ENCODE results near the gene ITPA. TPM values are rescaled to one million over a fixed set of nuclear protein-coding genes. Genes with fewer than 3 reads are reported as not detected.
A peak's percentile ranks its signal among the peaks of the same experiment; 100 is the strongest.

ITPA gene
- total and polyA plus RNA-seq, 2 of the 13 experiments (the other 11 are each of a cell fraction or from before 2014, with no cell fraction given): 60.1 to 103 TPM

- TF ChIP-seq ZFP62 (CRISPR knock-in tag; IDR thresholded peaks at IDR 0.05) (no peak), EHMT2 (IDR thresholded peaks at IDR 0.05; ENCODE audit: borderline replicate concordance, low read depth, low read length) (no peak), ETV6 (CRISPR knock-in tag; conservative IDR thresholded peaks at IDR 0.05) (peak; percentile 79; the same call in 1 of the 2 replicates), NFYB (CRISPR knock-in tag; IDR thresholded peaks at IDR 0.05) (no peak; the same call in 1 of the 2 replicates), HOMEZ (CRISPR knock-in tag; IDR thresholded peaks at IDR 0.05; ENCODE audit: low read depth) (peak; percentile 81), ELF4 (CRISPR knock-in tag; IDR thresholded peaks at IDR 0.05; ENCODE audit: borderline replicate concordance) (peak; percentile 91; the same call in 1 of the 2 replicates), ZNF605 (CRISPR knock-in tag; IDR thresholded peaks at IDR 0.05) (peak; percentile 98), LBX2 (CRISPR knock-in tag; IDR thresholded peaks at IDR 0.05; ENCODE audit: borderline replicate concordance) (no peak), MED1 (CRISPR knock-in tag; IDR thresholded peaks at IDR 0.05) (peak; percentile 99), ETV5 (CRISPR knock-in tag; IDR thresholded peaks at IDR 0.05; ENCODE audit: borderline replicate concordance) (peak; percentile 99)
- TF ChIP-seq, protein P1, sequence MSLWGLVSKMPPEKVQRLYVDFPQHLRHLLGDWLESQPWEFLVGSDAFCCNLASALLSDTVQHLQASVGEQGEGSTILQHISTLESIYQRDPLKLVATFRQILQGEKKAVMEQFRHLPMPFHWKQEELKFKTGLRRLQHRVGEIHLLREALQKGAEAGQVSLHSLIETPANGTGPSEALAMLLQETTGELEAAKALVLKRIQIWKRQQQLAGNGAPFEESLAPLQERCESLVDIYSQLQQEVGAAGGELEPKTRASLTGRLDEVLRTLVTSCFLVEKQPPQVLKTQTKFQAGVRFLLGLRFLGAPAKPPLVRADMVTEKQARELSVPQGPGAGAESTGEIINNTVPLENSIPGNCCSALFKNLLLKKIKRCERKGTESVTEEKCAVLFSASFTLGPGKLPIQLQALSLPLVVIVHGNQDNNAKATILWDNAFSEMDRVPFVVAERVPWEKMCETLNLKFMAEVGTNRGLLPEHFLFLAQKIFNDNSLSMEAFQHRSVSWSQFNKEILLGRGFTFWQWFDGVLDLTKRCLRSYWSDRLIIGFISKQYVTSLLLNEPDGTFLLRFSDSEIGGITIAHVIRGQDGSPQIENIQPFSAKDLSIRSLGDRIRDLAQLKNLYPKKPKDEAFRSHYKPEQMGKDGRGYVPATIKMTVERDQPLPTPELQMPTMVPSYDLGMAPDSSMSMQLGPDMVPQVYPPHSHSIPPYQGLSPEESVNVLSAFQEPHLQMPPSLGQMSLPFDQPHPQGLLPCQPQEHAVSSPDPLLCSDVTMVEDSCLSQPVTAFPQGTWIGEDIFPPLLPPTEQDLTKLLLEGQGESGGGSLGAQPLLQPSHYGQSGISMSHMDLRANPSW (CRISPR knock-in tag; IDR thresholded peaks at IDR 0.05; ENCODE audit: borderline replicate concordance): peak; percentile 94
- TF ChIP-seq, protein P2, sequence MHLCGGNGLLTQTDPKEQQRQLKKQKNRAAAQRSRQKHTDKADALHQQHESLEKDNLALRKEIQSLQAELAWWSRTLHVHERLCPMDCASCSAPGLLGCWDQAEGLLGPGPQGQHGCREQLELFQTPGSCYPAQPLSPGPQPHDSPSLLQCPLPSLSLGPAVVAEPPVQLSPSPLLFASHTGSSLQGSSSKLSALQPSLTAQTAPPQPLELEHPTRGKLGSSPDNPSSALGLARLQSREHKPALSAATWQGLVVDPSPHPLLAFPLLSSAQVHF (CRISPR knock-in tag; IDR thresholded peaks at IDR 0.05): 0 out of 2 replicates have a peak, but pooled peaks have one; percentile 74
- TF ChIP-seq, protein P3, sequence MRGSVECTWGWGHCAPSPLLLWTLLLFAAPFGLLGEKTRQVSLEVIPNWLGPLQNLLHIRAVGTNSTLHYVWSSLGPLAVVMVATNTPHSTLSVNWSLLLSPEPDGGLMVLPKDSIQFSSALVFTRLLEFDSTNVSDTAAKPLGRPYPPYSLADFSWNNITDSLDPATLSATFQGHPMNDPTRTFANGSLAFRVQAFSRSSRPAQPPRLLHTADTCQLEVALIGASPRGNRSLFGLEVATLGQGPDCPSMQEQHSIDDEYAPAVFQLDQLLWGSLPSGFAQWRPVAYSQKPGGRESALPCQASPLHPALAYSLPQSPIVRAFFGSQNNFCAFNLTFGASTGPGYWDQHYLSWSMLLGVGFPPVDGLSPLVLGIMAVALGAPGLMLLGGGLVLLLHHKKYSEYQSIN (CRISPR knock-in tag; IDR thresholded peaks at IDR 0.05; ENCODE audit: borderline replicate concordance): no peak
Observed at GRCh38 chr20:3222635-3223600, 13.6 kb downstream of the ITPA start (continued).

Measured in HepG2 (cell line).